Esophagus muscularis mucosa (tissue), 4 donors: ENCODE measurements around the gene MXD3. TPM values are rescaled to one million over a fixed set of nuclear protein-coding genes. Genes with fewer than 3 reads are reported as not detected.

Experiments
- DNase-seq: peaks from one replicate; pipeline ENCODE4 v3.0.0-alpha.2; 2017; ENCODE audit errors: extremely low spot score
- H3K27ac ChIP-seq, 4 donors: fragments of 200-600 bp; sonication (generic); replicated peaks in 1 of 4; 1 replicate in 3 of 4; 2 replicates in 1 of 4; pipeline ENCODE4 v1.5.1; 2016 to 2019; ENCODE audit warnings: mild to moderate bottlenecking in 1 of 4
- H3K27me3 ChIP-seq, 4 donors: fragments of 200-600 bp; sonication (generic); one replicate each; pipeline versions ENCODE4 v1.5.1 to v1.6.0; 2016 to 2019
- H3K36me3 ChIP-seq, 4 donors: fragments of 200-600 bp; sonication (generic); one replicate each; pipeline ENCODE4 v1.5.1; 2016 to 2019
- H3K4me1 ChIP-seq, 4 donors: fragments of 200-600 bp; sonication (generic); one replicate each; pipeline ENCODE4 v1.5.1; 2016 to 2019
- H3K4me3 ChIP-seq, 4 donors: fragments of 200-600 bp; sonication (generic); 1 replicate in 2 of 4; 2 replicates in 2 of 4; pipeline ENCODE4 v1.5.1; 2016 to 2019; ENCODE audit warnings: mild to moderate bottlenecking in 4 of 4, moderate library complexity in 1 of 4
- H3K9me3 ChIP-seq, 4 donors: fragments of 200-600 bp; sonication (generic); 1 replicate in 3 of 4; 2 replicates in 1 of 4; pipeline ENCODE4 v1.5.1; 2016 to 2019
- CTCF ChIP-seq, 3 experiments: fragments of 200-600 bp in 2 of 3; fragments of 450-650 bp in 1 of 3; sonication (generic) in 2 of 3; IDR thresholded peaks; one replicate each; pipeline ENCODE4 v1.5.1; 2017 to 2019; ENCODE audit warnings: antibody characterized with exemption in 3 of 3, mild to moderate bottlenecking in 2 of 3, moderate library complexity in 1 of 3
- EP300 ChIP-seq: sonication (generic); formaldehyde crosslinking; IDR thresholded peaks from one replicate; pipeline ENCODE4 v1.6.1; 2017; ENCODE audit warnings: antibody characterized with exemption
- POLR2A ChIP-seq: fragments of 450-650 bp; IDR thresholded peaks from one replicate; pipeline ENCODE4 v1.6.1; 2017; ENCODE audit warnings: antibody characterized with exemption, moderate library complexity, mild to moderate bottlenecking, low read depth
- POLR2AphosphoS5 ChIP-seq, 2 donors: sonication (generic); formaldehyde crosslinking; IDR thresholded peaks; one replicate each; pipeline ENCODE4 v1.6.1; 2017; ENCODE audit warnings: antibody characterized with exemption in 2 of 2
- WGBS: methylation state at CpG from one replicate; pipeline ENCODE4 v1.1.5; 2018; 5-methylcytosine and 5-hydroxymethylcytosine counted together
- intact Hi-C: fragments of 100-400 bp; cut with DNase I; formaldehyde crosslinking; loops from one replicate; pipeline ENCODE4 v1.15.1; 2023
- total RNA-seq, 4 donors: library from RNA; depleted of rRNA; stranded (reverse); fragments of >200 nt; gene quantifications; one replicate each; pipeline versions ENCODE4 v1.1.0 to v1.2.1, GENCODE V29; 2016

MXD3 gene
- total RNA-seq, 4 donors from 2014 or later: 2.5 to 11.2 (median 7.9) TPM

GRCh38 chr5:177310757-177311391 lies 824 bp downstream of the MXD3 start:
- no peak for DNase-seq
- H3K36me3 ChIP-seq: peaks cover 8 to 23% (median 20%) of the 10 kb centered on the region in 4 donors
- TF ChIP-seq CTCF (IDR thresholded peaks at IDR 0.05) (no peak), POLR2A (no peak)
- intact Hi-C loops: loop anchor here (10.0 kb wide), 1 partner anchor 144 kb away; no protein-coding TSS in a partner anchor
- H3K27ac ChIP-seq: peak overlapping the region in 1 of 4 donors; percentile 79
- 17% methylated on average over 20 of the region's 20 CpGs for WGBS
- H3K9me3 ChIP-seq: no peaks in the 10 kb centered on the region
- H3K27me3 ChIP-seq: no peaks in the 10 kb centered on the region
- peak overlapping the region; percentile 54 to 72 (median 61) for H3K4me3 ChIP-seq
- peaks cover 20 to 45% (median 27%) of the 10 kb centered on the region in 4 donors for H3K4me1 ChIP-seq

GRCh38 chr5:177310332-177310731 lies 1.4 kb downstream of the MXD3 start:
- WGBS: no CpG with 5 or more reads among the region's 13 CpGs
- Histone ChIP-seq H3K4me3 (no peak overlapping the region), H3K4me1 (peaks cover 23 to 51% (median 31%) of the 10 kb centered on the region in 4 donors), H3K9me3 (no peaks in the 10 kb centered on the region), H3K36me3 (peaks cover 8 to 28% (median 25%) of the 10 kb centered on the region in 4 donors), H3K27ac (no peak overlapping the region), H3K27me3 (no peaks in the 10 kb centered on the region)
- intact Hi-C loops: loop anchor here (10.0 kb wide), 1 partner anchor 144 kb away; no protein-coding TSS in a partner anchor
- DNase-seq: no peak
- TF ChIP-seq POLR2A: no peak
- no peak for TF ChIP-seq CTCF (IDR thresholded peaks at IDR 0.05)
- TF ChIP-seq POLR2AphosphoS5 (IDR thresholded peaks at IDR 0.05): no peak
- TF ChIP-seq EP300: no peak

- H3K4me1 ChIP-seq: peaks cover 30 to 58% (median 38%) of the 10 kb centered on the region in 4 donors
- H3K4me3 ChIP-seq: no peak overlapping the region
- H3K9me3 ChIP-seq: no peaks in the 10 kb centered on the region
- no peak for DNase-seq
- TF ChIP-seq EP300 (no peak), POLR2AphosphoS5 (IDR thresholded peaks at IDR 0.05) (no peak), POLR2A (no peak), CTCF (IDR thresholded peaks at IDR 0.05) (peak; percentile 58 to 94 (median 67))
- H3K36me3 ChIP-seq: peaks cover 8 to 34% (median 29%) of the 10 kb centered on the region in 4 donors
- intact Hi-C loops: loop anchor here (10.0 kb wide), 2 partner anchors 145 to 195 kb away; no protein-coding TSS in a partner anchor
- 39% methylated on average over 10 of the region's 10 CpGs for WGBS
- no peak overlapping the region for H3K27ac ChIP-seq
- no peaks in the 10 kb centered on the region for H3K27me3 ChIP-seq
Observed at GRCh38 chr5:177309351-177310191, 2.1 kb downstream of the MXD3 start.

- no peak overlapping the region for H3K4me3 ChIP-seq
- peaks cover 8 to 34% (median 29%) of the 10 kb centered on the region in 4 donors for H3K36me3 ChIP-seq
- no peak for DNase-seq
- H3K9me3 ChIP-seq: no peaks in the 10 kb centered on the region
- intact Hi-C loops: loop anchor here (10.0 kb wide), 1 partner anchor 194 kb away; no protein-coding TSS in a partner anchor
- WGBS: 94% methylated on average over 10 of the region's 11 CpGs
- H3K27me3 ChIP-seq: no peaks in the 10 kb centered on the region
- H3K27ac ChIP-seq: no peak overlapping the region
- peaks cover 37 to 64% (median 44%) of the 10 kb centered on the region in 4 donors for H3K4me1 ChIP-seq
- TF ChIP-seq POLR2A (no peak), EP300 (no peak), POLR2AphosphoS5 (IDR thresholded peaks at IDR 0.05) (no peak), CTCF (IDR thresholded peaks at IDR 0.05) (no peak)
Observed at GRCh38 chr5:177308740-177309139, 3.0 kb downstream of the MXD3 start.
